Activated naive CD4-positive, alpha-beta T cell treated with anti-CD3 and anti-CD28 coated beads, Interleukin-2, amount 10 ng/mL, durations not matched to agents 7 days and 5 days (primary cell): ENCODE measurements around the gene CSN3.

Source experiments
- CTCF ChIA-PET: fragments of 350-600 bp; sonication (Branson Sonifier 250); formaldehyde crosslinking; loops from one replicate; lab custom pipeline; 2021; ENCODE audit warnings: antibody characterized with exemption; lab: Charles Lee
- DNase-seq: peaks from one replicate; pipeline ENCODE4 v3.0.0-alpha.2; 2020
- H3K27ac Mint-ChIP-seq: one replicate; pipeline ENCODE4 v1.8.0; 2021; ENCODE audit warnings: mild to moderate bottlenecking, moderate library complexity, mixed read lengths
- H3K27me3 Mint-ChIP-seq: one replicate; pipeline ENCODE4 v1.8.0; 2021; ENCODE audit warnings: mild to moderate bottlenecking, mixed read lengths
- H3K36me3 Mint-ChIP-seq: one replicate; pipeline ENCODE4 v1.8.0; 2021; ENCODE audit warnings: mixed read lengths
- H3K4me1 Mint-ChIP-seq: one replicate; pipeline ENCODE4 v1.8.0; 2021; ENCODE audit warnings: mixed read lengths
- H3K4me3 Mint-ChIP-seq: one replicate; pipeline ENCODE4 v1.8.0; 2021; ENCODE audit warnings: mild to moderate bottlenecking, moderate library complexity, mixed read lengths
- H3K9me3 Mint-ChIP-seq: one replicate; pipeline ENCODE4 v1.8.0; 2021; ENCODE audit warnings: mixed read lengths

Gene CSN3

GRCh38 chr4:70243091-70243490 lies 694 bp downstream of the CSN3 start:
- no peak for DNase-seq
- H3K27me3 Mint-ChIP-seq: no peaks in the 10 kb centered on the region

DNA sequence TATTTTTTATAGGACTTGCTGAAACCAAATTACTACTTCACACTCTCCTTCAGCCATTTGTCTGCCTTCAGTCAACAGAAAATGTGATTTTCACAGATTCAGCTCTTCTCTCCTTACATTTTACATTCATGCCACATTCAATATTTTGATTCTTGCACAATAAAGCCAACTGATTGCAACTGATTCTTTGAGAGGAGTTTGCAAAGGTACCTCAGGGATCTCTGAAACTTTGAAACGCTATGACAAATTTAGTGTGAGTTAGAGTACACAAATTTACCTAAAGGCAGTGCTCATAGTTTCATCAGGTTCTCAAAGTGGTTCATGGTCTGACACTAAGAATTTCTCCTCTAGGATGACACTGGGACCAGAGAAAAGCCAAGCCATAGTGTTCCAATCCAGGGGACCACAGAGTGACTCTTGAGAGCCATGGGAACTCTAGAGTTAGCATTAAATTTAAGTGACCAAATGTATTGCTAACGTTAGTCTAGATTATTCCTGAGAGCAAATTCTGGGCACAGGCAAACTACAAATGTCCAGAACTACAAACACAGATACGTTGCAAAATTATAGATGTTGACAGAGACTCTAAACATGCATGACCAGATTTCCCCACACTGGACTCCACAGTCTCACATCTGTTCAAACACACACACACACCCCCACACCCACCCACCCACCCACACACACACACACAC lies 9.0 kb downstream of the CSN3 start:
- H3K4me1 Mint-ChIP-seq: no peaks in the 10 kb centered on the region
- H3K4me3 Mint-ChIP-seq: no peak overlapping the region
- no peaks in the 10 kb centered on the region for H3K36me3 Mint-ChIP-seq
- CTCF ChIA-PET: no interaction called here
- H3K27me3 Mint-ChIP-seq: no peaks in the 10 kb centered on the region
- H3K9me3 Mint-ChIP-seq: no peaks in the 10 kb centered on the region
- no peak for DNase-seq
- no peak overlapping the region for H3K27ac Mint-ChIP-seq

More at GRCh38 chr4:70243091-70243490, 694 bp downstream of the CSN3 start:
- Mint-ChIP-seq H3K9me3 (no peaks in the 10 kb centered on the region), H3K36me3 (no peaks in the 10 kb centered on the region), H3K27ac (no peak overlapping the region), H3K4me3 (no peak overlapping the region), H3K4me1 (no peaks in the 10 kb centered on the region)
- CTCF ChIA-PET: no interaction called here

DNA sequence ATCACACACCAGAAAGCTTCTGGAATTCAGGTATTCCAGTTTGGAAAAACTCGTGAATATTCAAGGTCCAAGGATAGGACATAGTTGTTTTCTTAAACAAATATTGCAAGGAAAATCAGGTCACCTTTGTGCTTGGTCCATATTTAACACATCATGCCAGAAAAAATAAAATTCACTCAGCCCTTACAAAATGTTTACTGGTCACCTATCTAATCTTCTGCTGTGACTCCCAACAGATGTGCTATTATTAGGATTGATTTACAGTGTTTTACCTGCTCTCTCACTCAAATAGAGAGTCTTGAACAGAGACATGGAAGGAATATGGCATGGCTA lies 9.5 kb downstream of the CSN3 start:
- DNase-seq: no peak
- Mint-ChIP-seq H3K4me1 (no peaks in the 10 kb centered on the region), H3K9me3 (no peaks in the 10 kb centered on the region), H3K27ac (no peak overlapping the region), H3K4me3 (no peak overlapping the region), H3K27me3 (no peaks in the 10 kb centered on the region), H3K36me3 (no peaks in the 10 kb centered on the region)
- CTCF ChIA-PET: no interaction called here

- no peak overlapping the region for H3K27ac Mint-ChIP-seq
- DNase-seq: no peak
- H3K36me3 Mint-ChIP-seq: no peaks in the 10 kb centered on the region
- no peaks in the 10 kb centered on the region for H3K27me3 Mint-ChIP-seq
- no peaks in the 10 kb centered on the region for H3K4me1 Mint-ChIP-seq
- no peak overlapping the region for H3K4me3 Mint-ChIP-seq
- CTCF ChIA-PET: no interaction called here
- no peaks in the 10 kb centered on the region for H3K9me3 Mint-ChIP-seq
Measured at GRCh38 chr4:70269674-70270073, 27.3 kb downstream of the CSN3 start.

DNA sequence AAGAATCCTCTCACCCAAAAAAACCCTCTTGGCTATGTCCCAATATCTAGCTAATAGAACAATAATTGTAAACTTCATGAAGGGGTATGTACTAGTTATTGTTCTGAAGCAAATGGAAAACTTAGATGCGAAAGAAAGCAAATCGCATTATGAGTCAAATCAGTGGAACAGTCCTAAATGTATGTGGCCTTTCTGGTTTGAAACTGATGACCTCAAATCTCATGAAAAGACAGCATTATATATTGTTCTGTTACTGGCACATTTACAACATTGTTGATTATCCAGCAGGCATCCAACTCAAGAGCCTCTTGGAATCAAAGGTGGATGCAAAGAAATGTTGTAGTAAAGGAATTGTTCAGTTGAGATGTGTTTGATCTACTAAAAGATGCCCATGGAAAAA lies 34.7 kb downstream of the CSN3 start:
- H3K27ac Mint-ChIP-seq: no peak overlapping the region
- no peak for DNase-seq
- CTCF ChIA-PET: no interaction called here
- no peaks in the 10 kb centered on the region for H3K36me3 Mint-ChIP-seq
- no peaks in the 10 kb centered on the region for H3K4me1 Mint-ChIP-seq
- no peak overlapping the region for H3K4me3 Mint-ChIP-seq
- peaks cover 1% of the 10 kb centered on the region for H3K9me3 Mint-ChIP-seq
- H3K27me3 Mint-ChIP-seq: no peaks in the 10 kb centered on the region

DNA sequence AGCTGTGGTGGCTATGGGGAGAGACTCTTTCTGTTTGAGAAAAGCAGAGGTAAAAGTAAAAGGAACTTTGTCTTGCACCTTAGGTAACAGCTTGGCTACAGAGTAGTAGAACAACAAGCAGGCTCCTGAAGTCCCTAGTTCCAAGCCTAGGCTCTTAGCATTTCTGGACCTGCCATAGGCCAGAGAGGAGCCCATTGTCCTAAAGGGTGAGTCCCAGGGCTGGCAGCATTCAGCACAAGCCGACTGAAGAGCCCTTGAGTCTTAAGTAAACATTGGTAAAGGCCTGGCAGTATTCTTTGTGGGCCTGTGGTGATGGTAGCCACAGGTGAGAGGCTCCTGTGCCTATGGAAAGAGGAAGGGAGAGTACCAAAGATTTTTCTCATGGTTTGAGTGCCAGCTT lies 38.2 kb downstream of the CSN3 start:
- Mint-ChIP-seq H3K4me3 (no peak overlapping the region), H3K9me3 (peaks cover 1% of the 10 kb centered on the region), H3K27me3 (no peaks in the 10 kb centered on the region), H3K4me1 (no peaks in the 10 kb centered on the region), H3K36me3 (no peaks in the 10 kb centered on the region), H3K27ac (no peak overlapping the region)
- no peak for DNase-seq
- CTCF ChIA-PET: no interaction called here

DNA sequence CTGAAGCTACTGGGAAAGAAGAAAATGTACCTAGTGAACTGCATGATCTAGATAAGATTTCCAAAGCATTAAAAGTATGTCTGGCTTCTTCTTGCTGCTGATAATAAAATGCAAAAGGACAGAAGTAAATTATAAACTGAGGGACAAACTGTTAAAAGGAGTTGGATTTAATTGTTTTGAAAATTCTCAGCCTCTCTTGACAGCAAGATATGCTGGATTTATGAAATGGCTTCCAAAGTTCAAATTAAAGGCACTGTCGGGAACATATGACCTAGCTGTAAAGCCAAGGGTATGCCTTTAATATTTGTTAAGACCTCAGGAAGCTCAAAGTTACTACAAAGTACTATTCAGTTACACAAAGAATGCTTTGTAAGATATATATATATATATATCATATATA lies 46.3 kb downstream of the CSN3 start:
- Mint-ChIP-seq H3K4me1 (no peaks in the 10 kb centered on the region), H3K27ac (no peak overlapping the region), H3K27me3 (no peaks in the 10 kb centered on the region), H3K36me3 (no peaks in the 10 kb centered on the region), H3K4me3 (no peak overlapping the region), H3K9me3 (no peaks in the 10 kb centered on the region)
- CTCF ChIA-PET: no interaction called here
- DNase-seq: no peak

- CTCF ChIA-PET: no interaction called here
- H3K27ac Mint-ChIP-seq: no peak overlapping the region
- DNase-seq: no peak
- H3K4me1 Mint-ChIP-seq: no peaks in the 10 kb centered on the region
- H3K27me3 Mint-ChIP-seq: no peaks in the 10 kb centered on the region
- H3K9me3 Mint-ChIP-seq: no peaks in the 10 kb centered on the region
- no peak overlapping the region for H3K4me3 Mint-ChIP-seq
- H3K36me3 Mint-ChIP-seq: no peaks in the 10 kb centered on the region
Measured at GRCh38 chr4:70291341-70291740, 48.9 kb downstream of the CSN3 start.

DNA sequence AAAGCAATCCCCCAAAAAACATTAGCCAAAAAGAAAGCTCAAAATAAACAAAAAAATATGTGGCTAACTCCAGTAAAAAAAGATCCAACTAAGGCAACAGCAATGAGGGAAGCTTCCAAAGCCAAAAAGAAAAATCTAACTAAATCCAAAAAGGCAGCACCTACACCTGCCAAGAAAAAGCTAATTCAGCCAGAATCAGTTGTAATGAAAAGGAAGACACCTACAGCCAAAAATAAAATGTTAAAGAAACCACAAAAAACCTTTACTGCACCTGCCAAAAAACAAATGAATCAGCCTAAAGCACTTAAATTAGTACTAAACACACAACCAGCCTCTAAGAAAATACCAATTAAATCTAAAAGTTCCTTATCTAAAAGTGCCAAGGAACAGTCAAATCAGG lies 55.2 kb downstream of the CSN3 start:
- Mint-ChIP-seq H3K27me3 (no peaks in the 10 kb centered on the region), H3K4me1 (no peaks in the 10 kb centered on the region), H3K4me3 (no peak overlapping the region), H3K9me3 (no peaks in the 10 kb centered on the region), H3K27ac (no peak overlapping the region), H3K36me3 (no peaks in the 10 kb centered on the region)
- no peak for DNase-seq
- CTCF ChIA-PET: no interaction called here

GRCh38 chr4:70298051-70298450 lies 55.7 kb downstream of the CSN3 start:
- Mint-ChIP-seq H3K4me1 (no peaks in the 10 kb centered on the region), H3K27ac (no peak overlapping the region), H3K36me3 (no peaks in the 10 kb centered on the region), H3K9me3 (no peaks in the 10 kb centered on the region), H3K4me3 (no peak overlapping the region), H3K27me3 (no peaks in the 10 kb centered on the region)
- CTCF ChIA-PET: no interaction called here
- DNase-seq: no peak

GRCh38 chr4:70299643-70300042 lies 57.2 kb downstream of the CSN3 start:
- Mint-ChIP-seq H3K27ac (no peak overlapping the region), H3K27me3 (no peaks in the 10 kb centered on the region), H3K4me1 (no peaks in the 10 kb centered on the region), H3K9me3 (no peaks in the 10 kb centered on the region), H3K36me3 (no peaks in the 10 kb centered on the region), H3K4me3 (no peak overlapping the region)
- DNase-seq: no peak
- CTCF ChIA-PET: no interaction called here

- H3K4me1 Mint-ChIP-seq: no peaks in the 10 kb centered on the region
- H3K9me3 Mint-ChIP-seq: no peaks in the 10 kb centered on the region
- CTCF ChIA-PET: no interaction called here
- no peak overlapping the region for H3K27ac Mint-ChIP-seq
- no peaks in the 10 kb centered on the region for H3K36me3 Mint-ChIP-seq
- no peaks in the 10 kb centered on the region for H3K27me3 Mint-ChIP-seq
- no peak overlapping the region for H3K4me3 Mint-ChIP-seq
- DNase-seq: no peak
Measured at GRCh38 chr4:70300215-70300614, 57.8 kb downstream of the CSN3 start.
